Fibroblast of pulmonary artery (primary cell): ENCODE results near the gene CENPQ.
"Not testable (repeated sequence)": the region's sequence is repeated elsewhere in the genome, so short reads cannot be mapped to it uniquely, and the experiment has no call there.

Source experiments
- DNase-seq: peaks from one replicate; pipeline ENCODE4 v3.0.0-alpha.2; 2010; ENCODE audit warnings: low read depth
- H3K4me3 ChIP-seq: replicated peaks from 2 replicates; pipeline ENCODE4 v1.5.1; 2011; ENCODE audit warnings: low read depth, mild to moderate bottlenecking, control low read depth, low read length, moderate library complexity
- CTCF ChIP-seq: IDR thresholded peaks from 2 replicates; pipeline ENCODE4 v1.5.1; 2011; ENCODE audit warnings: mild to moderate bottlenecking, control low read depth, low read length, inconsistent platforms; ENCODE audit errors: missing control alignments

CENPQ gene

GRCh38 chr6:49454787-49455709 is 8.1 kb upstream of the CENPQ start:
- no peak overlapping the region for H3K4me3 ChIP-seq
- TF ChIP-seq CTCF = no peak
- DNase-seq = no peak

DNA sequence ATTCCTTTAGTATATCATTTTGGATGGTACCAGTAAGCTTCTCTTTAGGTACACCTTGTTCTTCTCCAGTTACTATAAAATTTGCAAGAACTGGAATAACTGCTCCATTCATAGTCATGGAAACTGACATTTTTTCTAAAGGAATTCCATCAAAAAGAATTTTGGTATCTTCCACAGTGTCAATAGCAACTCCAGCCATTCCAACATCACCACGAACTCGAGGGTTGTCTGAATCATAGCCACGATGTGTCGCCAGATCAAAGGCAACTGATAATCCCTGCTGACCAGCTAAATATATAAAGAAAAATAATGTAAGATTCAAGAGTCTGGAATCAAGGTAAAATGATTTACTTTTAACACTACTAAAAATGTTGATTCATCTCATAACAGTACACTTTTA is 5.4 kb upstream of the CENPQ start:
- no peak for DNase-seq
- TF ChIP-seq CTCF = no peak
- no peak overlapping the region for H3K4me3 ChIP-seq

DNA sequence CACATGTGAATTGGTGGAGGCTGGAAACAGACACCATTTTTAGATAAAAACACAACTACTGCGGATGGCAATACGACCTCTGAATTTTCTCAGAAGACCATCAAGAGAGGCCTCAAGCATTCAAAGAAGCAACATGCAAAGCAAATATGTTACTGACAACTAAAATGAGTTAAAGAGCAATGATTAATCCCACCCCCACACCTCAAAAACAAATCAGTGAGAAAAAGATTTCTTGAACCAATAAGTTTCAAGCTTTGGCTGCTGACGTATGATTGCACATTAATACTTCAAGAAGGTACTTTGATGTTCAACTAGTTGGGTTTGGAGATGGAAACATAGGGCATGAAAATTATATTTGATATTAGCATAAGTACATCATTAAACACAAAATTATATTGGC is 1.1 kb upstream of the CENPQ start:
- no peak for TF ChIP-seq CTCF
- DNase-seq = no peak
- peak overlapping the region; percentile 97 for H3K4me3 ChIP-seq

GRCh38 chr6:49462599-49462926 is 607 bp upstream of the CENPQ start:
- DNase-seq = no peak
- peak overlapping the region; percentile 97 for H3K4me3 ChIP-seq
- TF ChIP-seq CTCF = no peak

GRCh38 chr6:49463612-49463967 is 420 bp downstream of the CENPQ start:
- no peak for DNase-seq
- TF ChIP-seq CTCF = no peak
- peak overlapping the region; percentile 97 for H3K4me3 ChIP-seq

- no peak for TF ChIP-seq CTCF
- DNase-seq = no peak
- no peak overlapping the region for H3K4me3 ChIP-seq
Observed at GRCh38 chr6:49464691-49465090, 1.5 kb downstream of the CENPQ start.

DNA sequence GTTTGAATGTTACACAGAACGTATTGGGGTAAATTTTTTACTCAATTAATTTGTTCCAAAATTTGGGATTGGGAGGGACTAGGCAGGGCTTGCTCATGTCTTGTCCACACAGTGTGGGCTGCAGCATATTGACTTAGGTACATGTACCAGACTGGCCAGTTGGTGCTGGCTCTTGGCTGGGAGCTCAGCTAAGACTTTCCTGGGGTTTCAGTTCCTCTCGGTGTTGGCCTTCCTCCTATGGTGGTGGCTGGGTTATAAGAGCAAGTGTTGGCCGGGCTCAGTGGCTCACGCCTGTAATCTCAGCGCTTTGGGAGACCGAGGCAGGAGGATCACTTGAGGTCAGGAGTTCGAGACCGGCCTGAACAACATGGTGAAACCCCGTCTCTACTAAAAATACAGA is 4.9 kb downstream of the CENPQ start:
- no peak for TF ChIP-seq CTCF

GRCh38 chr6:49476564-49476963 is 13.4 kb downstream of the CENPQ start:
- not testable (repeated sequence) for H3K4me3 ChIP-seq, DNase-seq

More for the DNA sequence above, 4.9 kb downstream of the CENPQ start:
- no peak overlapping the region for H3K4me3 ChIP-seq
- DNase-seq = no peak
